HuH-7.5 (cell line): Measurements from ENCODE around the gene GYPE.
"Not testable (repeated sequence)": the region's sequence is repeated elsewhere in the genome, so short reads cannot be mapped to it uniquely, and the experiment has no call there.

Experiments
- DNase-seq: peaks from one replicate; pipeline ENCODE4 v3.0.0; 2011; ENCODE audit warnings: low spot score

The GYPE gene

DNA sequence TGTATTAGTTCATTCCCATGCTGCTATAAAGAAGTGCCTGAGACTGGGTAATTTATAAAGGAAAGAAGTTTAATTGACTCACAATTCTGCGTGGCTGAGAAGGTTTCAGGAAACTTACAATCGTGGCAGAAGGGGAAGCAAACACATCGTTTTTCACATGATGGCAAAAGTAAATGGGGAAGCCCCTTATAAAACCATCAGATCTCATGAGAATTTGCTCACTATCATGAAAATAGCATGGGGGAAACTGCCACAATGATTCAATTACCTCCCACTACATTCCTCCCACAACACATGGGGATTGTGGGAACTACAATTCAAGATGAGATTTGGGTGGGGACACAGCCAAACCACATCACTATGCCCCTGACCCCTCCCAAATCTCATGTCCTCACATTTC lies 35.4 kb downstream of the GYPE start:
- DNase-seq: not testable (repeated sequence)

- not testable (repeated sequence) for DNase-seq
These were observed 42.6 kb downstream of the GYPE start for GRCh38 chr4:143862716-143863115.

- no peak for DNase-seq
These were observed 46.9 kb downstream of the GYPE start for GRCh38 chr4:143858456-143858855.

- DNase-seq: not testable (repeated sequence)
These were observed 47.7 kb downstream of the GYPE start for GRCh38 chr4:143857391-143858336.

DNA sequence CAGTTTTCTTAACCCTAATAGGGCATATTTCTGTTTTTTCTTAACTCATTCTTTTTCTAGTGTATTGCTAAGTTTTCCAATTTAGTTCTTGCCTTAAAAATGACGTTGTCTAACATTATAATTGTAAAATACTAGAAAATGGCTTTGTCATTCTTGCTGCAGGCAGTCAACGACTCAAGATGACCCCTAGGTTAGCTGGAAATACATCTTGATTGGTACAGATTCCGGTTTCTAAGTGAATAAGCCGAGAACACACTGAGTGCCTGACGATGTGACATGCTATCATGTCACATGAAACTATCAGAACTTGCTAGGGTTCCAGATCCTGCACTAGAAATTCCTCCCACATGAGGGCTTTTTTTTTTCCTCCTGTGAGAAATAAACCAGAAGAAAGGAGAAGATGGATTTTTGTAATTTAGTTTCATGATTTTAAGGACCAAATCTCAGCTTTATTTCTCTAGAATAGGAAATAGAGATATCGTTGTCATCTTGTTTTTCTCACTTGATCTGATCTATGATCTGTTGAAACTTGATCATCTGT lies 49.3 kb downstream of the GYPE start:
- not testable (repeated sequence) for DNase-seq

DNA sequence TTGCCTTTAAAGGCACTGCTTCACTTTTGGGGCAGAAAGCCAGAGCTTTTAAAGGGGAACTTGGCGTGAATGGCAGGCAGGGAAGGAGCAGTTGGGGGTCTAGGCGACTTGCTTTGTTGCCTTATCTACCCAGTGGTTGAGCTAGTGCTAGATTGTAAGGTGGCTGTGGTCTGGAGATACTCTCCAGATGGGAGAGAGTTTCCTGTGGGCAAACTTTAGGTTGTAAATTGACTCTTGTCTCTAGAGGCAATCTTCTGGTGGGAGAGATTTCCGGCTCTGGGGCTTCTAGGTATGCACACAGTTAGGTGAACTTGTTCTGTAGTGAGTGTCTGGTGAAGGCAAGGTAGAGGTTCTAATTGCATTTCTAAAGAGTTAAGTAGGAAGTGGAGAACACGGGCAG lies 50.7 kb downstream of the GYPE start:
- not testable (repeated sequence) for DNase-seq

DNA sequence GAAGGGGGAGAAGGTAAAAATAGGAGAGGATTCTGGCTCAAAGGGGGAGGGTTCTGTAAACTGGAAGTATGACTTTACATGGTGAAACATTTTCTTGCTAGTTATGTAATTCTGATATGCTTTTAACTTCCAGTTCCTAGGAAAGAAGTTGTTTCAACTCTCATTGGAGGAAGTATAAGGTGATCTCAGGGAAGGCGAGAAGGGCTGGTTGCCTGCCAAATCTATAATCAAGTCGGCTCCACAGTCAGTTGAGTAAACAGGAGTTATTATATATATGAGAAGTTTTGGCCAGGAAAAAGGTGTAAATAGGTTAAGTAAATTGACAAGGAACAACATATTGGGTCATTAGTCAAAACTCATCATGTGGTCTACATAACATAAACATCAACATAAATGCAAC lies 56.1 kb downstream of the GYPE start:
- not testable (repeated sequence) for DNase-seq

DNA sequence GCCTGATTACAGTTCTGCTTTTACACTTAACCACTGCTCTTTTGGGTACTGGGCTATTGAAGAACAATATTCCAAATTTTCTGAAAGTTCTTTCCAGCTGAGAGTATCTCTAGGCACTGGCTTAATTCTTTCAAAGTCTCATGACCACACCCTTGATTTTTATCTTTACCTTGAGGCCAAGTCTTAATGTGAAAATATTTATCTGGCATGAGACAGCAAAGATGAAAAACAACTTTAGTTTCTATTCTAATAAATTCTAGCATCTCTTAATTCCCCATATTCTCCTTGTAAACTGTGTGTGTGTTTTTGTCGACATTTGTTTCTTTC lies 61.9 kb downstream of the GYPE start:
- DNase-seq: not testable (repeated sequence)

- DNase-seq: not testable (repeated sequence)
These were observed 62.5 kb downstream of the GYPE start for GRCh38 chr4:143842624-143843505.

- DNase-seq: not testable (repeated sequence)
These were observed 65.9 kb downstream of the GYPE start for GRCh38 chr4:143839413-143839812.

GRCh38 chr4:143834196-143834595 lies 71.2 kb downstream of the GYPE start:
- not testable (repeated sequence) for DNase-seq

DNA sequence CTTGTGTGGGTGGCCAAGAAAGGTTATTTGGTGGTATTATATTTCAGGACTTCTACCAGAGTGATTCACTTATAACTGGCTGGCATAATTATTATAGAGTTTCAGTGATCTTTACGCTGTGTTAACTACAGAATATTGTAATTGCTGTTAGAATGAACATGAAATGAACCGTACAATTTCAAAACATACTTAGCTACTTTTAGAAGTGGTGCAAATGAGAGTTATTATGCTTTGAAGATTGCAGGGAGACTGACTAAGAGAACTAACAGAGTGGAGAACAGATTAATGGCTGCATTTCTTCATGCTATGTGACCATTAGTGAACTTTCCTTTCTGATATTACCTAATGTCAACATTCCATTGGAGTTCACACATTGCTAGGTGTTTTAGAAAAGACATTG lies 71.7 kb downstream of the GYPE start:
- not testable (repeated sequence) for DNase-seq

GRCh38 chr4:143830576-143830975 lies 74.8 kb downstream of the GYPE start:
- not testable (repeated sequence) for DNase-seq

DNA sequence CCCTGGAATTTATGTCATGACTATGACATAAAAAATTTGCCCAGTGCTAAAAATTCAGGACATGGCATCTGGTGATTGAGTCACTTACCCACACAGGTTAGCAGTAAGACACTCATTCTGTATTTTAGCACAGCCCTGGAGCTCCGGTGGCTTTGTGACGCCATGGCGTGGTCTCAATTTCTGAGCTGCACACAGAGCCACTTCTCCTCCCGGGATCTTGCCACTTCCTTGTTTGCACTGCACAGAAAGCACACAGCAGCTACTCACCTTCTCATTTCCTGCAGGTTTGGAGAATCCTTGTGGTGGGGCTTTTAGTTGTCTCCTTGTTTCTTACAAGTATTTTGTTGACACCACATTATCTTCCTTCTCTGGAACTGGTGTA lies 76.1 kb downstream of the GYPE start:
- not testable (repeated sequence) for DNase-seq
